ENCODE data around the gene MRPS22. TPM values are rescaled to one million over a fixed set of nuclear protein-coding genes. Genes with fewer than 3 reads are reported as not detected.

MRPS22 gene
- total RNA-seq, 2 experiments from 2014 or later: 39.6 to 42.6 TPM

DNA sequence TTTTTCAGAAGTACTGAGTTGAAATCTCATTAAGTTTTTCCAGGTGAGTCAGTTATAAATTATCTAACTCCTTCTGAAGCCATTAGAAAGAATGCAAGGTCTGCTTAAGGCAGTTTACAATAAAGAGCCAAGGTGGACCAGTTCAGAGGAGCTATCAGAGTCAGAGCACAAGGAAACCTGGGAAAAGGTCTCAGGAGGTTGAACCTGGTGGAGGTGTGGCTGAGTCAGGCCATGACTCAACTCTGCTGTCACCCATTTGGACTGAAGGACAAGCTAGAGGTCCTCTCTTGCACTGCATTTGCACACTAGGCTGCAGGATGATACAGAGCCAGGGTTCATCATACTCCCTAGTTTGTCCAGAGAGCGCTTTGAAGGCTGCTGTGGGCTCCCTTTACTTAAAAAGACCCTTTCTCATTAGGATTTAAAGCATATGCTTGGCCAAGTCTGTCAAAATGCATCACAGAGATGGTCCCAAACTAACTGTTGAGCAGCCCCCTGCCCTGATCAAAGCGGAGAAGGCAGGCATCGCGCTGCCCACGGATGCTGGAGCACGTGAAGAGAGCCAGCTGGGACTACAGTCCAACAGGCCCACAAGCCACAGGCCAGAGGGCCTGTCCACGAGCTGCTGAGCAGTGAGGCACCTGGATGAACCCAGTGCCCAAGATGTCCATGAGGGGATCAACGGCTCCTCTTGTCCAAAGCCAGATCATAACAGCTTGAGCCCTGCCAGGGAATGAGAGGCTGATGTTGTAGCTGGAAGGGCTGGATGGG is 26.0 kb upstream of the MRPS22 start:
- Mint-ChIP-seq H3K9me3 (no peaks in the 10 kb centered on the region), H3K27ac (no peak overlapping the region), H3K36me3 (ENCODE audit: low read depth) (no peaks in the 10 kb centered on the region), H3K4me3 (no peak overlapping the region), H3K27me3 (peaks cover 42% of the 10 kb centered on the region), H3K4me1 (ENCODE audit: low read depth) (no peaks in the 10 kb centered on the region)
- H3K4me1 ChIP-seq (ENCODE audit: insufficient read depth, low read length): no peaks in the 10 kb centered on the region
- H3K9me3 ChIP-seq (ENCODE audit: control insufficient read depth in 1 of 2, insufficient read depth in 1 of 2, low read length in 2 of 2): no peaks in the 10 kb centered on the region
- ATAC-seq (ENCODE audit: poor library complexity) (no peak), DNase-seq (no peak)
- no peak overlapping the region for H3K27ac ChIP-seq (ENCODE audit: low read depth in 1 of 2, low read length in 2 of 2)
- peaks cover 0 to 4% of the 10 kb centered on the region in 2 experiments for H3K27me3 ChIP-seq (ENCODE audit: control insufficient read depth in 1 of 2, insufficient read depth in 2 of 2, low read length in 2 of 2)
- ChIA-PET POLR2A (no interaction called here), CTCF (no interaction called here)
- no peak overlapping the region for H3K4me3 ChIP-seq (ENCODE audit: low read length)
- no peaks in the 10 kb centered on the region for H3K36me3 ChIP-seq (ENCODE audit: insufficient read depth, low read length)
- TF ChIP-seq, protein P1, sequence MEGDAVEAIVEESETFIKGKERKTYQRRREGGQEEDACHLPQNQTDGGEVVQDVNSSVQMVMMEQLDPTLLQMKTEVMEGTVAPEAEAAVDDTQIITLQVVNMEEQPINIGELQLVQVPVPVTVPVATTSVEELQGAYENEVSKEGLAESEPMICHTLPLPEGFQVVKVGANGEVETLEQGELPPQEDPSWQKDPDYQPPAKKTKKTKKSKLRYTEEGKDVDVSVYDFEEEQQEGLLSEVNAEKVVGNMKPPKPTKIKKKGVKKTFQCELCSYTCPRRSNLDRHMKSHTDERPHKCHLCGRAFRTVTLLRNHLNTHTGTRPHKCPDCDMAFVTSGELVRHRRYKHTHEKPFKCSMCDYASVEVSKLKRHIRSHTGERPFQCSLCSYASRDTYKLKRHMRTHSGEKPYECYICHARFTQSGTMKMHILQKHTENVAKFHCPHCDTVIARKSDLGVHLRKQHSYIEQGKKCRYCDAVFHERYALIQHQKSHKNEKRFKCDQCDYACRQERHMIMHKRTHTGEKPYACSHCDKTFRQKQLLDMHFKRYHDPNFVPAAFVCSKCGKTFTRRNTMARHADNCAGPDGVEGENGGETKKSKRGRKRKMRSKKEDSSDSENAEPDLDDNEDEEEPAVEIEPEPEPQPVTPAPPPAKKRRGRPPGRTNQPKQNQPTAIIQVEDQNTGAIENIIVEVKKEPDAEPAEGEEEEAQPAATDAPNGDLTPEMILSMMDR (IDR thresholded peaks at IDR 0.05): no peak
- intact Hi-C loops (cut with DNase I, micrococcal nuclease): no loop called here

DNA sequence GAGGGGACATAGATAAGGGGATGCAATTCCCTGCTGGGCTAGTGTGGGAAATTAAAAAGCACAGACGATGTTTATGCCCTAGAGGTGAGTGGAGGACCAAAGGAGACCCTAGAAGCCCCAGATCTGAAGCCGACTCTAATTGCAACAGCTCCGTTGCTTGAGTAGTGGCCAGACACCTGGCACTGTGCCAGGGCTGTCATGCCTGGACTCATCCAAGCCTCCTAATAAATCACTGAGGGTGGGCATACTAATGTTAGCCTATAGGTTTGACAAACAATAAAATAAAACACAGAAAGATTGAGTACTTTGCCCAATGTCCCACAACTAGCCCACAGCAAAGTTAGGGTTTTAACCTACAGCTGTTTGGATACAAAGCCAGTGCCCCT is 25.4 kb upstream of the MRPS22 start:
- Histone ChIP-seq H3K27me3 (ENCODE audit: control insufficient read depth in 1 of 2, insufficient read depth in 2 of 2, low read length in 2 of 2) (peaks cover 0 to 4% of the 10 kb centered on the region in 2 experiments), H3K36me3 (ENCODE audit: insufficient read depth, low read length) (no peaks in the 10 kb centered on the region), H3K27ac (ENCODE audit: low read depth in 1 of 2, low read length in 2 of 2) (no peak overlapping the region), H3K4me3 (ENCODE audit: low read length) (no peak overlapping the region), H3K4me1 (ENCODE audit: insufficient read depth, low read length) (no peaks in the 10 kb centered on the region), H3K9me3 (ENCODE audit: control insufficient read depth in 1 of 2, insufficient read depth in 1 of 2, low read length in 2 of 2) (no peaks in the 10 kb centered on the region)
- Mint-ChIP-seq H3K27me3 (peaks cover 36% of the 10 kb centered on the region), H3K27ac (no peak overlapping the region), H3K9me3 (no peaks in the 10 kb centered on the region), H3K4me1 (ENCODE audit: low read depth) (no peaks in the 10 kb centered on the region), H3K4me3 (no peak overlapping the region), H3K36me3 (ENCODE audit: low read depth) (no peaks in the 10 kb centered on the region)
- POLR2A ChIA-PET: no interaction called here
- ATAC-seq (ENCODE audit: poor library complexity) (no peak), DNase-seq (no peak)
- intact Hi-C loops (cut with DNase I, micrococcal nuclease): no loop called here
- CTCF ChIA-PET: no interaction called here
- TF ChIP-seq, protein P1 (IDR thresholded peaks at IDR 0.05): no peak

DNA sequence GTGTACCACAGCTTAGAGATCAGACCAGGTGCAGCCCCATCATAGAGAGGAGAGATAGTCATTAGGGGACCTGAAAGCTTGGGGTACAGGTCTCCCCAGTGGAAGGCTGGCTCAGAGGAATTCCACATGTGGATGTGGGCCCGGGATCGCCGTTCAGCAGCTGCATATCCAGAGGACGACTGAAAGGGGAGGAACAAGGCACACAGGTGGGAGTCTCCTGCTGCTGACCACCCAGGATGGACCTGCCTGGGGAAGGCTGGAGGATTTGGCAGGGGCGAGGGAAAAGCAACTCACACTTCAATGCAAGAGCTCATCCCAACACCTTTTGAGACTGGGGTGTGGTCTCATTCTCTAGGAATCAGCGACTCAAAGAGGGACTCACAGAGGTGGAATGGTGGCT is 25.0 kb upstream of the MRPS22 start:
- TF ChIP-seq, protein P1 (IDR thresholded peaks at IDR 0.05): no peak
- Histone ChIP-seq H3K9me3 (ENCODE audit: control insufficient read depth in 1 of 2, insufficient read depth in 1 of 2, low read length in 2 of 2) (no peaks in the 10 kb centered on the region), H3K4me1 (ENCODE audit: insufficient read depth, low read length) (no peaks in the 10 kb centered on the region), H3K27me3 (ENCODE audit: control insufficient read depth in 1 of 2, insufficient read depth in 2 of 2, low read length in 2 of 2) (peaks cover 0 to 4% of the 10 kb centered on the region in 2 experiments), H3K36me3 (ENCODE audit: insufficient read depth, low read length) (no peaks in the 10 kb centered on the region), H3K27ac (ENCODE audit: low read depth in 1 of 2, low read length in 2 of 2) (no peak overlapping the region), H3K4me3 (ENCODE audit: low read length) (no peak overlapping the region)
- DNase-seq (no peak), ATAC-seq (ENCODE audit: poor library complexity) (no peak)
- POLR2A ChIA-PET: no interaction called here
- intact Hi-C loops (cut with DNase I, micrococcal nuclease): no loop called here
- no peaks in the 10 kb centered on the region for H3K9me3 Mint-ChIP-seq
- H3K27me3 Mint-ChIP-seq: peaks cover 32% of the 10 kb centered on the region
- no peak overlapping the region for H3K27ac Mint-ChIP-seq
- CTCF ChIA-PET: no interaction called here
- no peaks in the 10 kb centered on the region for H3K4me1 Mint-ChIP-seq (ENCODE audit: low read depth)
- H3K36me3 Mint-ChIP-seq (ENCODE audit: low read depth): no peaks in the 10 kb centered on the region
- no peak overlapping the region for H3K4me3 Mint-ChIP-seq

Data from CD4-positive, alpha-beta T cell (primary cell).